HPDE6-E6E7 (cell line): Measurements from ENCODE around the gene CD109.
"Not testable (repeated sequence)": the region's sequence is repeated elsewhere in the genome, so short reads cannot be mapped to it uniquely, and the experiment has no call there.

Source experiments
- DNase-seq: peaks from one replicate; pipeline ENCODE4 v3.0.0; 2011; ENCODE audit warnings: missing footprints; ENCODE audit errors: extremely low spot score

CD109 gene

DNA sequence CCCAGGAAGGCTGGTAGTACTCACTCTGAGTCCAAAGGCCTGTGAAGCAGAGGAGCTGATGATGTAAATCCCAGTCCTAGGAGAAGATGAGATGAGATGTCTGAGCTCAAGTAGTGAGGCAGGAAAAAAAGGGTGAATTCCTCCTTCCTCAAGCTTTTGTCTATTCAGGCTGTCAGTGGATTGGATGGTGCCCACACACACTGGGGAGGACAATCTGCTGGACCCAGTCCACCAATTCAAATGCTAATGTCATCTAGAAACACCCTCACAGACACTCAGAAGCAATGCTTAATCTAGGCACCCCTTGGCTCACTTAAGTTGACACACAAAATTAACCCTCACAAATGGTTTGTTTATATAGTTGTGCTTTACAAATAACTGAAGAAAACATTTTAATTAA is 94.6 kb downstream of the CD109 start:
- no peak for DNase-seq

DNA sequence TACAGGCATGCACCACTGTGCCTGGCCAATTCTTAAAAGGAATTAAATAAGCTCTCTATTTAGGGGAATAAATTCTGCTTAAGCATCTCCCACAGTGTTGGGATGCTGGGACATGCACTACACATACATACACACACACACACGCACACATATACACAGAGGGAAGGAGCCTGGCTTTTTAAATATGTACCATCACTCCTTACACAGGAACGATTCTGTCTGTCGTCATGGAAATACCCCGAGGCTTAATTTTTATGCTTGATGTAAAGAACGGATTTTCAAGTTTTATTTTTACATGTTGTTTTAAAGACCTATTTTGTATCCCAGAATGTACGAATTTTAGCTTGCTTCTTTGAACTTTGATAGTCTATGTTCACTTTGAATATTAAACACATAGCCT is 95.3 kb downstream of the CD109 start:
- DNase-seq = no peak

DNA sequence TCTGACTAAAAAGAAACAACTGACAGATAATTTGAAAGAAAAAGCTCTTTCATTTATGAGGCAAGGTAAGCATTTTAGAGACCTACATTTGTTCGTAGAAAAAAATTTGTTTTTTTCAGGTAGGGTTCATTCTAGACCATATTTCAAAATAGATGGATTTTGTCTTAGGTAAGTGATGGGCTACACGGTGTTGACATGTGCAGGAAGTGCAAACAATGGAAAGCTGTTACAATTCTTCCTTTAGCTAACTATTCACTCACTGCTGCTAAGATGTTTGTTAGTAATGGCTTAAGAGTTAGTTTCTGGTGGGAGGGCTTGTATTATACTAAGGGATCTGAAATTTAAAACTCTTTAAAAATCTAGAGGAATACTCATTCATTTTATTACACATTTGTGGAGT is 96.7 kb downstream of the CD109 start:
- DNase-seq = no peak

DNA sequence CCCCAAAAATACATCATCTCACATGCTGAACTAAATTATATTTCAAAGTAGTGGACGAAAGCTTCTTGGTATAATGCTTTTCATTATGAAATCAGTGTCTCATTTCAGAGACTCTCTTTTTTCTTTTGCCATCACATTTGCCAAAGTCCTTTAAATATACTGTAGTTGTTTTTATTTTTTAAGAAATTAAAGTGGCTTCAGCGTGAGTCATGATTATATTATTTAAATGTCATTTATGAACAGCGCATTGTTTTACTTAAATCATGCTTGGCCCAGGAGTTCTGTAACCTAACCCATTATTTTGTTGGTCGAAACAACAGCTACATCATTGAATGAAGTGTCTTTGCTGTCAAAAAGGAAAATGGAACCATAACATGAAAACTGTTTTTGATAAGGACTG is 100.9 kb downstream of the CD109 start:
- no peak for DNase-seq

DNA sequence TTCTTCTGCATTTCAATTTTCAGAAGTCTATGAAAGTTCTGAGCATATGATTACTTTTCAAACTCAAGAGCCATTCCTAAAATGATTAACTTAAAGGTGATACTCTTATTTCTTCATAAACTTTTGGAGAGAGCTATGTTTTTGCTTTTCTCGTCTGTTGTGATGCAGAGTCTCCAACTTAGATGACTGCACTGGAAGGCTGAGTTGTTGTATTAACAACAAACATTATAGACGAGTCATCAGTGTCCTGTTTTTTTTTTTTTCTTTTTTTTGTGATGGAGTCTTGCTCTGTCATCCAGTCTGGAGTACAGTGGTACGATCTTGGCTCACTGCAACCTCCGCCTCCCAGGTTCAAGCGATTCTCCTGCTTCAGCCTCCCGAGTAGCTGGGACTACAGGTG is 101.9 kb downstream of the CD109 start:
- DNase-seq = no peak

DNA sequence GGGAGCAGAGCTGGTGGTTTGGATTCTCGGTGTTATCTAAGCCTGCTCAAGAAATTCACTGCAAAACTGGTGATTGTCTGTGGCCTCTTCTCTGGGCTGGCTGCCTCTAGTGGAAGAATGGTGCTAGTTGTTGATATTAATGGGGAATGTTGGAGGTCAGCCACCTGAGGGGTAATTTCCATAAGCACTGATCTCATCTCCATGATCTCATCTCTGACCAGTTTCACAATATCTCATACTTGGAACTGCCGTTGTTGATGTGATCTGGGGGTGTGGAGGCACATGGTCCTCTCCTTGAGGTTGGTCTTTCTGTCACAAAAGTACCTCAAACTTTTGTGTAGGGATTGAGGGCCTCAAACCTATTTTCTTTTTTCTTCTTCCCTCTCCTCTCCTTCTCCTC is 102.6 kb downstream of the CD109 start:
- DNase-seq = peak; percentile 39

DNA sequence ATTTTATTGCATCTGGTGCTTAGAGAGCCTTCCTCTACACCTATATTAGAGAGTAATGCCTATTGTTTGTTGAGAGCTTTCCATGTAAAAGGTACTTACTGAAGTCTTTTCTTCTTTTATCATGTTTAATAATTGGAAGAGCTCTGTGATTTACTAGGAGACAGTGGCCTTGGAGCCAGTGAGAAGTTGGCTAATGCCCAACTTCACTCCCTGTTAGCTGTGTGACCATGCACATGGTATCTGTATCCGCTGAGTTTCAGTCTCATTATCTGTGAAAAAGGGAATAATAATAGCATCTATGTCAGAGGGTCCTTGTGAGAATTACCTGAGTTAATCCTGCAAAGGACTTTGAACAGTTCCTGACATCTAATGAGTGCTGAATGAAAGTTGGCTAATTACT is 105.0 kb downstream of the CD109 start:
- no peak for DNase-seq

DNA sequence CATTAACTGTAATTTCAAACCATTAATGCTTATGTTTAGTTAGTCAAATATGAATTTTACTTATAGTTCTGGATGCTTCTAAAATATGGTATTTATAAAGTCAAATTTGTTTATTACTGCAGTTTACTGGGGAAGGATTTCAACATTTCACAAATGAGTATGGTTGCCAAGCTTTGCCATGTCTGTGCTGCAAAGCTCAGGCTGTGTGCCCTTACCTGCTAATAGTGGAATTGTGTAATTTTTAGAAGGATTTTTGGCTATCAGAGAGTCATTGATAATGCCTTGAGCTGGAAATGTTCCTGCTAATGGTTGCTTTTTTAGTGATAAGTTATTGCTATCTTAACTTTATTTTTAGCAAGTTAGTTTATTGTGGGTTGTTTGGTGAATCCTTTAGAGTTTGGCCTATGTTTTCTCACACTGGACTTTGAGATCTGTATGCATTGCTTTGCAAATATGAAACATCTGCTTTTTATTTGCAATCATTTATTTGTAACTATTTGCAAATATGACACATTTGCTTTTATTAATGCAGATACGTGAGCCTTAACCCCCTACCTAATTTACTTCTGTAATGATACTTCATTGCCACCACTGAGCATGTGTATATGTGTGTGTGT is 105.8 kb downstream of the CD109 start:
- DNase-seq = no peak

DNA sequence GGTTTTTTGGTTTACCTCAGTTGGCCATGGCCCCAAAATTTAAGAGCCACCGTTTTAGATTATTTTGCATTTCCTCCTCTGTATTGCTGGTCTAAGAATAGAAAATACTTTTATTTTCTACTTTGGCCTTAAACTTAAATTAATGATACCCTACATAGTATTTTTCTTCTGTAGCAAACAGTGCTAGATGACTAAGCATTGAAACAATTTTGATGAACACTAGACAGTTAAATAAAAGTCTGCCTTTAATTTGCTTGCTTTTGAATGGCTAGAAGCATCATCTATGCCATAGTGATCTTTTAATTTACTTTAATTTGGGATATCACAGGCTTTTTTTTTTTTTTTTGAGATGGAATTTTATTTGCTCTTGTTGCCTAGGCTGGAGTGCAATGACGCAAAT is 106.4 kb downstream of the CD109 start:
- DNase-seq = no peak

DNA sequence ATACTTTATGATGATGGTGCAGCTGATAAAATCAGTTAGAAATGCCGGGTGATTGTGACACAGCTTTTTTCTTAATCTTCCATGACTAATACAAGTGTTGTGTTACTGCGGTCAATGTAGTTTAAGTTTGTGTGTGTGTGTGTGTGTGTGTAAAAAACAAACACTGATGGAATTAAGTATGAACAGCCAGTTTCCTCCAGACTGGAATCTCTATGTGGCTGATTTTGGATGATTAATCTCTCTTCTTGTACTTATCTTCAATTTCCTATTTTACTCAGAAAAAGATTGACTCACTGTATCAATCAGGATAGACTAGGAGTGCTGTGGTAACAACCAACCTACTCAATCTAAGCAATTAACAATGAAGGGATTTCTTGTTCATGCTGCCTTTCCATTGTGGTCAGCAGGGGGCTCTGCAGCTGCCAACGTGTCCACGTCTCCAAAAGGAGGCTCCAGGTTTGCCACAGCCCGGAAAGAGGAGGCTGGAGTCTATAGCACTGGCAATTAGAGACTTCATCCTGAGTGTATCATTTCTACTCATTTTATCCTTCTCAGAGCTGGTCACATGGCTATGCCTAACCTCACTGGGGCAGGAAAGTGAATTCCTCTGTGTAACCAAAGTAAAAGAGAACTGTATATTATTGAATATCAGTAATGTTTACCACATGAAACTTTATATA is 107.7 kb downstream of the CD109 start:
- peak; percentile 27 for DNase-seq

DNA sequence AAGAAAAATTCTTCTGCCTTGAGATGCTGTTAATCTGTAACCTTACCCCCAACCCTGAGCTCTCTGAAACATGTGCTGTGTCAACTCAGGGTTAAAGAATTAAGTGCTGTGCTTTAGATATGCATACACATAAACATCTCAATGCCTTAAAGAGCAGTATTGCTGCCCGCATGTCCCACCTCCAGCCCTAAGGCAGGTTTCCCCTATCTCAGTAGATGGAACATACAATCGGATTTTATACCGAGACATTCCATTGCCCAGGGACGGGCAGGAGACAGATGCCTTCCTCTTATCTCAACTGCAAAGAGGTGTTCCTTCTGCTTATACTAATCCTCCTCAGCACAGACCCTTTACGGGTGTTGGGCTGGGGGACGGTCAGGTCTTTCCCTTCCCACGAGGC is 109.2 kb downstream of the CD109 start:
- not testable (repeated sequence) for DNase-seq

DNA sequence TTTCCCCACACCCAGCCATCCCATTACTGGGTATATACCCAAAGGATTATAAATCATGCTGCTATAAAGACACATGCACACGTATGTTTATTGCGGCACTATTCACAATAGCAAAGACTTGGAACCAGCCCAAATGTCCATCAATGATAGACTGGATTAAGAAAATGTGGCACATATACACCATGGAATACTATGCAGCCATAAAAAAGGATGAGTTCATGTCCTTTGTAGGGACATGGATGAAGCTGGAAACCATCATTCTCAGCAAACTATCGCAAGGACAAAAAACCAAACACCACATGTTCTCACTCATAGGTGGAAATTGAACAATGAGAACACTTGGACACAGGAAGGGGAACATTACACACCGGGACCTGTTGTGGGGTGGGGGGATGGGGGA is 110.0 kb downstream of the CD109 start:
- not testable (repeated sequence) for DNase-seq

DNA sequence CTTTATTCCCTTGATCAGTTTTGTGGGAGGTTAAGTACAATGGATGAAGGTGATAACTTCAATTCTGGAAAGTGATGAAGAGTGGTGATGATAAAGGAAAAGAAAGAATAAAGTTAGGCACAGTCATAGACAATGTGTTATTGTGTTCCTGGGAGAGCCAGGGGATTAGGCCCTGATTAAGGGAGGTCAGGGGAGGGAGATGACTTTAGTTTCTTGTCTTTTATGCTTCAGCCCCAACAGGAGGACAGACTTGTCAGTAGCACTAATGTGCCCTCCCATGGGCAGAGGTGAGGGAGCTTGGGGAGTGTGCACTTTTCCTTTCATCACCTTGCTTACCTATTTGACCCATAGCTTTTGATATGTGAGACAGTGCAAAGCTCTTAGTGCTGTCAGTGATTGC is 115.7 kb downstream of the CD109 start:
- DNase-seq = no peak

DNA sequence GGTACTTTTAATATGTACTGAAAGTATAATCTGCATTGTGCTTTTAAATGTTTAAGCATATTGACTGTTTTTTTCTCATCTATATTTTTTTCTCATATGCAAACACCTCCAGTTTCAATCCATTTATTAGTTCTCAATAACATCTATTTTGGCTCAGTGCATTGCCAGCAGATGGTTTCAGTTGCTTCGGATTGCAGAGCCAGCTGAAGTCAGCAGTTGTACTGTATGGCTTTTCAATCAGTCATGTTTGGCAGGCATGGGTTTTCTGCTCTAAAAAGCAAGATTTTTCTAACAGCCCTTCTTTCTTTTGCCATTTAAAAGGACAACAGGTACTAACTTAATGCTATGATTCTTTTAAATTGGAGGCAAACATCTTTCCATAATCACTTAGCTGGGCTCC is 121.2 kb downstream of the CD109 start:
- no peak for DNase-seq

DNA sequence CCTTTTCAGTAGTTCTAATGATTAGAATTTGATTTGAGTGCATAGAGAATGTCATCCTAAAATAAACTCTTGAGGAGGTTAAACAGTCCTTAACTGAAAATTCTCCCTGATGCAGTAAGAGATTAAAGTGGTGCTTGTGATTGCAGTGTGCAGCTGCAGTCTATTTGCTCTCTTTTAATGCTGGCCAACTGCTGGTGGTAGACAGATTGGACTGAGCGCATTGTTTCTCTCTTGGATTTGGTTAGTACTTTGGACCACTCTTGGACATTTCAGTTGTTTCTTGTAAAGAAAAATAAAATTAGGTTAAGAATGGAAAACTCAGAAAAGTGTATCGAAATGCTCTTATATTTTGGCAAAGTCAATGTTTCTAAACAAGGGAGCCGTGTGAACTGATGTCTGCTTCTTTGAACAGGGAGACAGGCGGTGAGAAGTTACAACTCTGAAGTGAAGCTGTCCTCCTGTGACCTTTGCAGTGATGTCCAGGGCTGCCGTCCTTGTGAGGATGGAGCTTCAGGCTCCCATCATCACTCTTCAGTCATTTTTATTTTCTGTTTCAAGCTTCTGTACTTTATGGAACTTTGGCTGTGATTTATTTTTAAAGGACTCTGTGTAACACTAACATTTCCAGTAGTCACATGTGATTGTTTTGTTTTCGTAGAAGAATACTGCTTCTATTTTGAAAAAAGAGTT is 127.2 kb downstream of the CD109 start:
- DNase-seq = no peak

DNA sequence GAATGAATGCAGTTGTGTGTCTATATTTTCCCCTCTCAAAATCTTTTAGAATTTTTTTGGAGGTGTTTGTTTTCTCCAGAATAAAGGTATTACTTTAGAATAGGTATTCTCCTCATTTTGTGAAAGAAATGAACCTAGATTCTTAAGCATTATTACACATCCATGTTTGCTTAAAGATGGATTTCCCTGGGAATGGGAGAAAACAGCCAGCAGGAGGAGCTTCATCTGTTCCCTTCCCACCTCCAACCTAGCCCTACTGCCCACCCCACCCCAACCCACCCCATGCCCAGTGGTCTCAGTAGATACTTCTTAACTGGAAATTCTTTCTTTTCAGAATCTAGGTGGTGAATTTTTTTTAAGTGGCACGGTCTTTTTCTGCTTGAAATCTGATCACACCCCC is 127.8 kb downstream of the CD109 start:
- DNase-seq = no peak

DNA sequence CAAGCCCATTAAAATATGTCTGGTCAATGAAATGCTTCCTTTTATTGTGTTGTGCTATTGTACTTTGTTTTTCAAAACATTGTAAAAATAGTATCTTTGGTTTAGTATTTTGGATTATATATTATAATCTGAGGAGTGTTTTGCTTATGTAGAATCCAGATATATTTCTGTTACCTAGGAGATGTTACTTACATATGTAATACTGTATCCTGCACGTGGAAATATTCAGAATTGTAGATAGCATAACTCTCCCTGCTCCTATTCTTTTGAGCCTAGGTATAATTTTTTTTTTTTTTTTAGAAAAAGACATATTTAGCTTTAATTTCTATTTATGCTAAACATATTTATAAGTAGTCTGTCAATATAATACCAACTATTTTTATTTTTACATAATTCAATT is 130.6 kb downstream of the CD109 start:
- DNase-seq = no peak

DNA sequence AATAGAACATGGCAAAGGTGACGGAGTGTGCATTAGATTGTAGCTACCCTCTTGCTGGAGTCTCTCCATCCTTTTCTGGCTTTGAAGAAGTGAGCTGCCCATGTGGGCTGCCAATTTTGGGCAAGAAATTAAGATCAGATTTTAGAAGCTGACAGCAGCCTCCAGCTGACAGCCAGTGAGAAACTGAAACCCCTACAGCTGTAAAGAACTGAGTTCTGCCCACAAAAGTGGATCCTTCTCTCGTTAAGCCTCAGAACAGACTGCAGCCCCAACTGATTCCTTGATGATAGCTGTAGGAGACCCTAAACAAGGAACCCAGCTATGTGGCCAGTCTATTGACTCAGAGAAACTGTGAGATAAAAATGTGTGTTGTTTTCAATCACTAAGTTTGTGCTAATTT is 134.1 kb downstream of the CD109 start:
- no peak for DNase-seq

DNA sequence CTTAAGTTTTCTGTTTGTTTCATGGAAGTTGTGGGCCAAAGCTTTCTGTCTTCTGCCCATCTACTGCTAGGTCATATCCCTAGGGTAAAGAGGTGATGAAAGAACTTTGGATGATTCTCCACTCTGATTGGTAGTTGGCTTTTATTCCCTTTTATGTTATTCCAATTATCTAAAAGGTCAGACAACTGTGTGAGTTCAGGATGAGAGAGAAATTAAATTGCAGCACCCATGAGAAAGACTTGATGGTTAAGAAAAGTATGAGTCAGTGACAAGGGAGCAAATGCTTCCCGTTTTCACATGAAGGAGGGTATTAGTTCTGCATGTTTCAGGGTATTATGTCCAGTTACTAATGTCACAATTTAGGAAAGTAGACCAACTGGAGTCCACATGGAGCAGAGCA is 136.3 kb downstream of the CD109 start:
- DNase-seq = no peak

DNA sequence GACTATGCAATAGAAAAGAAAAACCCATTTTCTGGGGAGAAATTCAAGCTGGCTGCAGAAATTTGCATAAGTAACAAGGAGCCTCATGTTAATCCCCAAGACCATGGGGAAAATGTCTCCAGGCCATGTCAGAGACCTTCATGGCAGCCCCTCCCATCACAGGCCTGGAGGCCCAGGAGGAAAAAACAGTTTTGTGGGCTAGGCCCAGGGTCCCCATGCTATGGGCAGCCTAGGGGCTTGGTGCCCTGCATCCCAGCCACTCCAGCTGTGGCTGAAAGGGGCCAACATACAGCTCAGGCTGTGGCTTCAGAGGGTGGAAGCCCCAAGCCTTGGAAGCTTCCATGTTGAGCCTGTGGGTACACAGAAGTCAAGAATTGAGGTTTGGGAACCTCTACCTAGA is 148.7 kb downstream of the CD109 start:
- not testable (repeated sequence) for DNase-seq

DNA sequence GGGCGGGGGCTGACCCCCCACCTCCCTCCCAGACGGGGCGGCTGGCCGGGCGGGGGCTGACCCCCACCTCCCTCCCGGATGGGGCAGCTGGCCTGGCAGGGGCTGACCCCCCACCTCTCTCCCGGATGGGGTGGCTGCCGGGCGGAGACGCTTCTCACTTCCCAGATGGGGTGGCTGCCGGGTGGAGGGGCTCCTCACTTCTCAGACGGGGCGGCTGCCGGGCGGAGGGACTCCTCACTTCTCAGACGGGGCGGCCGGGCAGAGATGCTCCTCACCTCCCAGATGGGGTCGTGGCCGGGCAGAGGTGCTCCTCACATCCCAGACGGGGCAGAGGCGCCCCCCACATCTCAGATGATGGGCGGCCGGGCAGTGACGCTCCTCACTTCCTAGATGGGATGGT is 155.0 kb downstream of the CD109 start:
- not testable (repeated sequence) for DNase-seq

DNA sequence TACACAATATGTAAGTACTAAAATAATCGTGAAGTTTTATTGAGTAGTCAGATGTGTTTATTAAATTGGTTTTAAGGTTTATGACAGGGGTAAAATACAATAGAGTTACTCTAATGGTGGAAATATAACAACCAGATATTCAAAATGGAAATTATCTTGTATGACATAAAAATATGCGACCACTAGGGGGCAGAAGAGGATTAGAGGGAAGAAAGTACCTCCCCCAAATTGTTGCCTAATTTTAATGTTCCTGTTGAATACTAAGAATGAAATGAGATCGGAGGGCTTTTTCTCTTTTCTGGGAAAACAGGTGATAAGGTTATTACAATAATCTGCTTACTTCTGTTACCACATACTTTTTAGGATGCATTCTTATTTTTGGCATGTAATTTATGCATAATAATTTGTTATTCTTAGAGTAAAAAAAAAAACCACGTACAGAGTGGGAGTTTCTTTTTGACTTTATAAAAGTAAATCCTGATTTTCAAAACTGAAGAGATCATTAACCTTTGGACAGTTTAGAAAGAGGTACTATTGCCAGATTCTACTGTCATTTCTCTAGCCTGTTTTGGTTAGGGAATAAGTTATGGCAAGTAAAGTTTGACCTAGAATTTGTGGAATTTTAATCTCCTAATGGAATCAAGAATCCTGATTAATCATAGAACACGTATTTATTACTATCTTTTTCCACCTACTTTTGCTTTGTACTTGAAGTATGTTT is 159.2 kb downstream of the CD109 start:
- DNase-seq = no peak
